Small intestine (tissue), 7 donors: ENCODE results near the gene ODAD4. TPM values are rescaled to one million over a fixed set of nuclear protein-coding genes. Genes with fewer than 3 reads are reported as not detected.
"Not testable (repeated sequence)": the region's sequence is repeated elsewhere in the genome, so short reads cannot be mapped to it uniquely, and the experiment has no call there.

Experiments
- DNase-seq, 2 donors: peaks; one replicate each; pipeline versions ENCODE4 v3.0.0 to v3.0.0-alpha.2; 2013
- FAIRE-seq: peaks from 2 replicates; lab custom pipeline; 2012; peaks lifted over from hg19 to GRCh38; lab: Jason Lieb, UNC
- H3K27ac ChIP-seq, 3 donors: one replicate each; pipeline ENCODE4 v1.5.1; 2013; ENCODE audit warnings: low read length in 2 of 3, mild to moderate bottlenecking in 2 of 3, control low read depth in 1 of 3, inconsistent platforms in 1 of 3, low read depth in 1 of 3, moderate library complexity in 1 of 3
- H3K27me3 ChIP-seq, 3 donors: one replicate each; pipeline ENCODE4 v1.6.1; 2013; ENCODE audit warnings: low read length in 3 of 3, inconsistent platforms in 1 of 3; ENCODE audit not compliant: control insufficient read depth in 3 of 3, insufficient read depth in 3 of 3
- H3K36me3 ChIP-seq, 3 donors: one replicate each; pipeline ENCODE4 v1.6.1; 2013; ENCODE audit warnings: low read length in 3 of 3, inconsistent platforms in 1 of 3, low read depth in 1 of 3, mild to moderate bottlenecking in 1 of 3, moderate library complexity in 1 of 3; ENCODE audit not compliant: control insufficient read depth in 3 of 3, insufficient read depth in 2 of 3
- H3K4me1 ChIP-seq, 3 donors: one replicate each; pipeline ENCODE4 v1.6.1; 2013; ENCODE audit warnings: low read length in 2 of 3, inconsistent platforms in 1 of 3, low read depth in 1 of 3, mild to moderate bottlenecking in 1 of 3, moderate library complexity in 1 of 3; ENCODE audit not compliant: control insufficient read depth in 3 of 3, insufficient read depth in 2 of 3
- H3K4me3 ChIP-seq, 3 donors: one replicate each; pipeline ENCODE4 v1.5.1; 2013; ENCODE audit warnings: low read length in 3 of 3, control low read depth in 1 of 3, inconsistent platforms in 1 of 3, low read depth in 1 of 3, mild to moderate bottlenecking in 1 of 3, moderate library complexity in 1 of 3
- H3K9me3 ChIP-seq, 2 donors: one replicate each; pipeline ENCODE4 v1.6.1; 2013; ENCODE audit warnings: low read depth in 1 of 2, low read length in 1 of 2; ENCODE audit not compliant: control insufficient read depth in 2 of 2, insufficient read depth in 1 of 2
- WGBS, 3 donors: extraction: QIAGEN DNeasy Blood & Tissue Kit; methylation state at CpG; one replicate each; pipeline ENCODE4 v1.1.7; 2013; 5-methylcytosine and 5-hydroxymethylcytosine counted together
- polyA plus RNA-seq, 4 donors: library from polyadenylated mRNA; stranded (reverse) in 3 of 4; unstranded in 1 of 4; fragments of 200-250 nt in 3 of 4; fragments of 120-200 nt in 1 of 4; gene quantifications; one replicate each; pipeline versions ENCODE4 v1.2.1 to v1.2.3, GENCODE V29; 2013
- donor health status: healthy with polysubstance abuse.
- donor health status: control.
- donor health status: control.
- donor health status: Bipolar disorder and iron deficiency.
- donor health status: healthy.

ODAD4 gene
- polyA plus RNA-seq, 4 donors = 0.28 to 0.50 TPM; not detected in 2

GRCh38 chr17:42013740-42014139, 83.3 kb downstream of the ODAD4 start:
- H3K27me3 ChIP-seq, FAIRE-seq, H3K27ac ChIP-seq, DNase-seq, H3K9me3 ChIP-seq, H3K4me3 ChIP-seq: not testable (repeated sequence)
- H3K4me1 ChIP-seq = peaks cover 3 to 15% (median 4%) of the 10 kb centered on the region in 3 donors
- 91 to 98% (median 94%) methylated on average over 12 of the region's 12 CpGs for WGBS, 3 donors
- peaks cover 0 to 24% (median 0%) of the 10 kb centered on the region in 3 donors for H3K36me3 ChIP-seq

Other genes starting within 250 kb of the ODAD4 start
- gene EIF1, start 241.7 kb upstream of the ODAD4 start, polyA plus RNA-seq = 100 to 1,000 TPM; 328 to 770 (median 618) TPM
- 1 to 10 TPM in 1 of 4 donors, not detected in 3; 1.9 TPM for gene GAST, start 218.3 kb upstream of the ODAD4 start, polyA plus RNA-seq
- gene HAP1, start 196.0 kb upstream of the ODAD4 start, polyA plus RNA-seq = under 1 TPM; 0.21 to 0.40 (median 0.25) TPM
- gene JUP, start 143.9 kb upstream of the ODAD4 start, polyA plus RNA-seq = 100 to 1,000 TPM; 122 to 316 (median 270) TPM
- gene P3H4, start 118.7 kb upstream of the ODAD4 start, polyA plus RNA-seq = 10 to 100 TPM in 2 of 4 donors, 1 to 10 TPM in 2; 6.5 to 19.1 (median 11.2) TPM
- gene FKBP10, start 117.6 kb upstream of the ODAD4 start, polyA plus RNA-seq = 10 to 100 TPM in 2 of 4 donors, 1 to 10 TPM in 1, under 1 TPM in 1; 0.67 to 39.7 (median 8.7) TPM
- gene NT5C3B, start 94.4 kb upstream of the ODAD4 start, polyA plus RNA-seq = 10 to 100 TPM; 10.5 to 36.0 (median 27.9) TPM
- under 1 TPM in 1 of 4 donors, not detected in 3; 0.15 TPM for gene KLHL10, start 92.8 kb upstream of the ODAD4 start, polyA plus RNA-seq
- gene KLHL11, start 65.2 kb upstream of the ODAD4 start, polyA plus RNA-seq = 1 to 10 TPM in 2 of 4 donors, not detected in 2; 1.7 to 5.1 TPM
- gene ACLY, start 11.7 kb upstream of the ODAD4 start, polyA plus RNA-seq = 10 to 100 TPM; 44.0 to 84.9 (median 54.4) TPM
- gene CNP, start 36.2 kb downstream of the ODAD4 start, polyA plus RNA-seq = 10 to 100 TPM; 13.2 to 38.9 (median 28.4) TPM
- gene DNAJC7, start 86.8 kb downstream of the ODAD4 start, polyA plus RNA-seq = 10 to 100 TPM; 70.0 to 91.2 (median 74.7) TPM
- 10 to 100 TPM; 21.1 to 38.8 (median 26.1) TPM for gene NKIRAS2, start 89.5 kb downstream of the ODAD4 start, polyA plus RNA-seq
- gene C17orf113, start 120.0 kb downstream of the ODAD4 start, polyA plus RNA-seq = 1 to 10 TPM in 1 of 4 donors, under 1 TPM in 3; 0.22 to 3.4 (median 0.52) TPM
- 1 to 10 TPM in 1 of 4 donors, under 1 TPM in 1, not detected in 2; 0.31 to 2.3 TPM for gene ZNF385C, start 167.9 kb downstream of the ODAD4 start, polyA plus RNA-seq
- gene DHX58, start 182.1 kb downstream of the ODAD4 start, polyA plus RNA-seq = 10 to 100 TPM; 11.4 to 33.8 (median 13.7) TPM
- 10 to 100 TPM in 3 of 4 donors, 1 to 10 TPM in 1; 8.6 to 40.1 (median 26.2) TPM for gene KAT2A, start 190.8 kb downstream of the ODAD4 start, polyA plus RNA-seq
- under 1 TPM in 2 of 4 donors, not detected in 2; 0.04 to 0.37 TPM for gene HSPB9, start 192.2 kb downstream of the ODAD4 start, polyA plus RNA-seq
- gene RAB5C, start 224.4 kb downstream of the ODAD4 start, polyA plus RNA-seq = 100 to 1,000 TPM; 177 to 211 (median 199) TPM